ENCODE data around the gene SATB1. TPM values are rescaled to one million over a fixed set of nuclear protein-coding genes. Genes with fewer than 3 reads are reported as not detected.

Gene SATB1
- total and polyA plus RNA-seq, 7 donors, result 5.5 to 135 (median 56.7) TPM

GRCh38 chr3:18428991-18429745 lies 4.0 kb upstream of the SATB1 start:
- 67 to 86% methylated on average over 6 of the region's 6 CpGs for WGBS, 2 donors
- Histone ChIP-seq H3K36me3 (no peaks in the 10 kb centered on the region), H3K27ac (no peak overlapping the region), H3K9me3 (no peaks in the 10 kb centered on the region), H3K27me3 (no peaks in the 10 kb centered on the region), H3K4me1 (peaks cover 0 to 12% (median 5%) of the 10 kb centered on the region in 4 donors), H3K4me3 (no peak overlapping the region)
- DNase-seq, result no peak
- intact Hi-C loops (cut with DNase I), result loop anchor here (10.0 kb wide), 1 partner anchor 684 kb away; the partner anchor contains the start of gene TBC1D5
- TF ChIP-seq CTCF (IDR thresholded peaks at IDR 0.05) (no peak), EP300 (IDR thresholded peaks at IDR 0.05) (no peak), POLR2A (IDR thresholded peaks at IDR 0.05) (no peak), POLR2AphosphoS5 (IDR thresholded peaks at IDR 0.05) (no peak)

- no peak for TF ChIP-seq EP300 (IDR thresholded peaks at IDR 0.05)
- no peak for TF ChIP-seq POLR2AphosphoS5 (IDR thresholded peaks at IDR 0.05)
- WGBS, 2 donors, result 75 to 88% methylated on average over 1 of the region's 1 CpG
These were observed 2.9 kb upstream of the SATB1 start for GRCh38 chr3:18428036-18428435.

GRCh38 chr3:18426597-18427193 lies 1.6 kb upstream of the SATB1 start:
- intact Hi-C loops (cut with DNase I), result loop anchor here (10.0 kb wide), 1 partner anchor 682 kb away; the partner anchor contains the start of gene TBC1D5
- no peaks in the 10 kb centered on the region for H3K36me3 ChIP-seq
- no peak for DNase-seq
- WGBS, 2 donors, result 14 to 37% methylated on average over 3 of the region's 3 CpGs
- H3K27me3 ChIP-seq, result no peaks in the 10 kb centered on the region
- no peaks in the 10 kb centered on the region for H3K9me3 ChIP-seq
- peak overlapping the region in 3 of 4 donors; percentile 84 to 95 (median 92) for H3K27ac ChIP-seq
- H3K4me3 ChIP-seq, result no peak overlapping the region
- no peak for TF ChIP-seq POLR2A (IDR thresholded peaks at IDR 0.05)
- no peak for TF ChIP-seq POLR2AphosphoS5 (IDR thresholded peaks at IDR 0.05)
- no peak for TF ChIP-seq EP300 (IDR thresholded peaks at IDR 0.05)
- TF ChIP-seq CTCF (IDR thresholded peaks at IDR 0.05), result no peak
- peaks cover 0 to 28% (median 19%) of the 10 kb centered on the region in 4 donors for H3K4me1 ChIP-seq

More at GRCh38 chr3:18428036-18428435, 2.9 kb upstream of the SATB1 start:
- Histone ChIP-seq H3K36me3 (no peaks in the 10 kb centered on the region), H3K4me3 (no peak overlapping the region), H3K27ac (no peak overlapping the region), H3K4me1 (peaks cover 0 to 14% (median 7%) of the 10 kb centered on the region in 4 donors), H3K27me3 (no peaks in the 10 kb centered on the region), H3K9me3 (no peaks in the 10 kb centered on the region)
- no peak for DNase-seq
- intact Hi-C loops (cut with DNase I), result loop anchor here (10.0 kb wide), 1 partner anchor 683 kb away; the partner anchor contains the start of gene TBC1D5

- peak; percentile 67 for DNase-seq
- intact Hi-C loops (cut with DNase I), result loop anchor here (1.0 to 10.0 kb wide), 2 partner anchors 19 to 681 kb away; partner anchors contain the start of gene TBC1D5
- no peak for TF ChIP-seq CTCF (IDR thresholded peaks at IDR 0.05)
- TF ChIP-seq POLR2A (IDR thresholded peaks at IDR 0.05), result no peak
- no peak for TF ChIP-seq EP300 (IDR thresholded peaks at IDR 0.05)
- TF ChIP-seq POLR2AphosphoS5 (IDR thresholded peaks at IDR 0.05), result no peak
- Histone ChIP-seq H3K36me3 (peaks cover 0 to 1% (median 0%) of the 10 kb centered on the region in 4 donors), H3K4me1 (peaks cover 0 to 34% (median 20%) of the 10 kb centered on the region in 4 donors), H3K9me3 (no peaks in the 10 kb centered on the region), H3K27me3 (no peaks in the 10 kb centered on the region), H3K27ac (peak overlapping the region; percentile 84 to 95 (median 92)), H3K4me3 (peak overlapping the region; percentile 85 to 92 (median 88))
- 1% methylated on average over 46 to 47 of the region's 47 CpGs for WGBS, 2 donors
These were observed 610 bp upstream of the SATB1 start for GRCh38 chr3:18425641-18426257.
